NCI-H187 (cell line): ENCODE results near the gene KIF26A.

Source experiments
- DNase-seq, 2 experiments: peaks; one replicate each; lab custom pipeline; 2025; lab: John Stamatoyannopoulos, UW

KIF26A gene

GRCh38 chr14:104130974-104131651, 7.3 kb upstream of the KIF26A start:
- DNase-seq = peak in 1 of 2 experiments; percentile 22

GRCh38 chr14:104131968-104132732, 6.2 kb upstream of the KIF26A start:
- no peak for DNase-seq

- DNase-seq = no peak
Measured at GRCh38 chr14:104132981-104133380, 5.4 kb upstream of the KIF26A start.

GRCh38 chr14:104133496-104133895, 4.9 kb upstream of the KIF26A start:
- DNase-seq = no peak

GRCh38 chr14:104134061-104134965, 4.1 kb upstream of the KIF26A start:
- no peak for DNase-seq

GRCh38 chr14:104135121-104135903, 3.1 kb upstream of the KIF26A start:
- no peak for DNase-seq

GRCh38 chr14:104135904-104136471, 2.4 kb upstream of the KIF26A start:
- DNase-seq = no peak

GRCh38 chr14:104136472-104137296, 1.7 kb upstream of the KIF26A start:
- DNase-seq = no peak

GRCh38 chr14:104137297-104138097, 890 bp upstream of the KIF26A start:
- peak in 1 of 2 experiments; percentile 31 for DNase-seq

- DNase-seq = no peak
Measured at GRCh38 chr14:104138718-104139459, 502 bp downstream of the KIF26A start.

GRCh38 chr14:104139460-104140212, 1.2 kb downstream of the KIF26A start:
- DNase-seq = no peak

GRCh38 chr14:104140213-104140462, 1.8 kb downstream of the KIF26A start:
- DNase-seq = no peak

- no peak for DNase-seq
Measured at GRCh38 chr14:104140463-104141331, 2.3 kb downstream of the KIF26A start.

GRCh38 chr14:104141621-104142091, 3.3 kb downstream of the KIF26A start:
- DNase-seq = no peak

- DNase-seq = no peak
Measured at GRCh38 chr14:104142136-104142945, 4.0 kb downstream of the KIF26A start.

GRCh38 chr14:104142946-104143470, 4.6 kb downstream of the KIF26A start:
- no peak for DNase-seq
